Skin epidermis (tissue), 12 donors: ENCODE measurements around the gene SH2B3.

Experiments used
- H3K27ac ChIP-seq, 21 experiments: fragments of 200-600 bp; sonication (generic) in 11 of 21; one replicate each; pipeline ENCODE4 v1.5.0; 2020; ENCODE audit warnings: mild to moderate bottlenecking in 3 of 21, inconsistent platforms in 2 of 21, moderate library complexity in 2 of 21
- H3K4me3 ChIP-seq, 7 experiments: fragments of 200-600 bp; sonication (generic) in 2 of 7; one replicate each; pipeline ENCODE4 v1.5.0; 2020; ENCODE audit warnings: inconsistent platforms in 2 of 7, mild to moderate bottlenecking in 2 of 7, moderate library complexity in 1 of 7

The SH2B3 gene

GRCh38 chr12:111439657-111440151, 34.0 kb downstream of the SH2B3 start:
- H3K4me3 ChIP-seq, result no peak overlapping the region
- H3K27ac ChIP-seq, result peak overlapping the region in 14 of 21 experiments; percentile 2 to 69 (median 34)

- no peak overlapping the region for H3K4me3 ChIP-seq
- peak overlapping the region in 13 of 21 experiments; percentile 2 to 67 (median 32) for H3K27ac ChIP-seq
Measured at GRCh38 chr12:111440152-111440551, 34.4 kb downstream of the SH2B3 start.

- H3K4me3 ChIP-seq, result no peak overlapping the region
- H3K27ac ChIP-seq, result peak overlapping the region in 10 of 21 experiments; percentile 2 to 67 (median 40)
Measured at GRCh38 chr12:111440631-111441030, 34.9 kb downstream of the SH2B3 start.

GRCh38 chr12:111441107-111441928, 35.6 kb downstream of the SH2B3 start:
- Histone ChIP-seq H3K4me3 (no peak overlapping the region), H3K27ac (peak overlapping the region in 9 of 21 experiments; percentile 2 to 79 (median 50))

GRCh38 chr12:111442301-111443045, 36.8 kb downstream of the SH2B3 start:
- peak overlapping the region in 16 of 21 experiments; percentile 5 to 88 (median 55) for H3K27ac ChIP-seq
- H3K4me3 ChIP-seq, result no peak overlapping the region

GRCh38 chr12:111443086-111443485, 37.4 kb downstream of the SH2B3 start:
- no peak overlapping the region for H3K4me3 ChIP-seq
- H3K27ac ChIP-seq, result peak overlapping the region in 15 of 21 experiments; percentile 1 to 88 (median 60)

GRCh38 chr12:111443586-111443985, 37.9 kb downstream of the SH2B3 start:
- Histone ChIP-seq H3K4me3 (no peak overlapping the region), H3K27ac (peak overlapping the region in 12 of 21 experiments; percentile 1 to 88 (median 48))

GRCh38 chr12:111444314-111444924, 38.7 kb downstream of the SH2B3 start:
- Histone ChIP-seq H3K4me3 (no peak overlapping the region), H3K27ac (peak overlapping the region in 20 of 21 experiments; percentile 14 to 88 (median 63))

- H3K27ac ChIP-seq, result peak overlapping the region in 20 of 21 experiments; percentile 14 to 88 (median 63)
- H3K4me3 ChIP-seq, result no peak overlapping the region
Measured at GRCh38 chr12:111444925-111445725, 39.4 kb downstream of the SH2B3 start.

- Histone ChIP-seq H3K4me3 (no peak overlapping the region), H3K27ac (peak overlapping the region in 20 of 21 experiments; percentile 14 to 88 (median 63))
Measured at GRCh38 chr12:111445726-111446581, 40.2 kb downstream of the SH2B3 start.

GRCh38 chr12:111446631-111447570, 41.2 kb downstream of the SH2B3 start:
- H3K27ac ChIP-seq, result peak overlapping the region in 12 of 21 experiments; percentile 13 to 88 (median 47)

GRCh38 chr12:111447571-111448265, 42.0 kb downstream of the SH2B3 start:
- H3K4me3 ChIP-seq, result no peak overlapping the region
- H3K27ac ChIP-seq, result peak overlapping the region in 6 of 21 experiments; percentile 13 to 77 (median 38)

More at GRCh38 chr12:111446631-111447570, 41.2 kb downstream of the SH2B3 start:
- H3K4me3 ChIP-seq, result no peak overlapping the region

- H3K4me3 ChIP-seq, result no peak overlapping the region
- peak overlapping the region in 7 of 21 experiments; percentile 3 to 77 (median 35) for H3K27ac ChIP-seq
Measured at GRCh38 chr12:111448266-111448830, 42.6 kb downstream of the SH2B3 start.

GRCh38 chr12:111448846-111449790, 43.4 kb downstream of the SH2B3 start:
- Histone ChIP-seq H3K27ac (peak overlapping the region in 7 of 21 experiments; percentile 3 to 54 (median 24)), H3K4me3 (no peak overlapping the region)

- Histone ChIP-seq H3K27ac (peak overlapping the region in 3 of 21 experiments; percentile 16 to 50 (median 39)), H3K4me3 (no peak overlapping the region)
Measured at GRCh38 chr12:111450676-111451075, 45.0 kb downstream of the SH2B3 start.
